Measurements from ENCODE around the gene TMEM35B. TPM values are rescaled to one million over a fixed set of nuclear protein-coding genes. Genes with fewer than 3 reads are reported as not detected.
A peak's percentile ranks its signal among the peaks of the same experiment; 100 is the strongest.

TMEM35B gene
- total RNA-seq = 10 to 100 TPM; 25.2 to 30.6 TPM

DNA sequence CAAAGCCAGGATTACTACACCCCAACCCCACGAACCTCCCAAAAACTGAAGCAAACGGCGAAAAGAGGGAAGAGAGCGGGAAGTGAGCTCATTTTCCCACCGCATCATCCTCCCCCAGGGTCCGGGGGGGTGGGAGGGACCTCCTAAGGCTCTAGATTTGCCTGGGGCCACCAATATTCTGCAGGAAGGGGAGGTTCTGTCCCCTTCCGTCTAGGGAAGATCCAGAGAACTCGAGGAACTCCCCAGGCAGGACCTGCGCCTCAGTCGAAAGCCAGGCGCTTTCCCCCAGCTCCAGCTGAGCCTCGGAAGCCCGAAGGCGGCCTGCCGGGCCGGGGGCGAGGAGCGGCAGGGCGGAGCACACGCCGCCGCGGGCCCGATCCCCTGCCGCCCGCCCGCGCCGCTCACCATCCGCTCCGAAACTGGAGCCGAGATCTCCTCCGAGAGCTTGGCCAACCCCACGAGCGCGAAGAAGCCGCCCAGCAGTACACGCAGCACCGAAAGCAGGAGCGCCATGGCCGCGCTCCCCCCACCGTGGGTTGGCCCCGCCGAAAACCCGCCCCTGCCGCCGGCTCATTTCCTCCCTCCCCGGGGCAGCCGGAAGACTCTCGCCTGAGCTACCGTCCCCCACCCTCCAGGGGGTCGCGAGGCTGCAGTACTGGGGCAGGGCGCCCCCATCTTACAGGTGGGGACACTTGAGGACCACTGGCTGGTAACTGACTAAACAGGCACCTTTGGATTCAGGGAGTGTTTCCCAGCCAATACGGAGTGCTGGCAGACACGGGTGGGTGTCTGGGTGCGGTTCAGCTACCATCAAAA lies at the start of gene TMEM35B:
TMEM35B (minus strand) TSS at position 555 of the 816 bp plus-strand sequence; CDS start at position 513, 42 bp downstream.
- Histone ChIP-seq H3K36me3 (no peaks in the 10 kb centered on the region), H3K4me1 (peaks cover 0 to 32% of the 10 kb centered on the region in 2 donors), H3K27ac (peak within 1 kb of the TSS; percentile 94 to 95), H3K9me3 (no peaks in the 10 kb centered on the region), H3K4me3 (peak within 1 kb of the TSS; percentile 82 to 96), H3K27me3 (no peaks in the 10 kb centered on the region)
- DNase-seq (ENCODE audit: low spot score) = peak; percentile 65
- TF ChIP-seq CTCF (IDR thresholded peaks at IDR 0.05) = no peak

GRCh38 chr1:35033346-35033745 lies 48.2 kb upstream of the TMEM35B start:
- no peak for DNase-seq (ENCODE audit: low spot score)

DNA sequence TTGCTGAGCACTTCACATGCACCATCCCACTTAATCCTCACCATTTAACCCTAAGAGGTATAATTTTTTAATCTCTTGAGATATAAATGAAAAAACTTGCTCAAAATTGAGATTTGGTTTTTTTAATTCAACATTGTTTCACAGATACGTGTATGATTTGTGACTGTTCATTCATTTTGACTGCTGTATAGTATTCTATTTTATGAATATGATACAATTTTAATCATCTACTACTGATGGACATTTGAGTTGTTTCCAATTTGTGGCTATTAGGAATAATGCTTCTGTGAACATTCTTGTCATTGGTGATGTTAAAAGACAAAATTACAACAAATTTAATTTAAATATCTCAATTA lies 47.2 kb upstream of the TMEM35B start:
- Histone ChIP-seq H3K27me3 (no peaks in the 10 kb centered on the region), H3K4me3 (peak overlapping the region; percentile 67 to 71), H3K9me3 (peaks cover 0 to 10% of the 10 kb centered on the region in 2 donors), H3K4me1 (peaks cover 0 to 15% of the 10 kb centered on the region in 2 donors), H3K27ac (peak overlapping the region in 1 of 2 donors; percentile 94), H3K36me3 (peaks cover under 1% of the 10 kb centered on the region)
- no peak for DNase-seq (ENCODE audit: low spot score)
- no peak for TF ChIP-seq CTCF (IDR thresholded peaks at IDR 0.05)

More at GRCh38 chr1:35033346-35033745, 48.2 kb upstream of the TMEM35B start:
- Histone ChIP-seq H3K27ac (no peak overlapping the region), H3K9me3 (peaks cover 0 to 10% of the 10 kb centered on the region in 2 donors), H3K27me3 (no peaks in the 10 kb centered on the region), H3K36me3 (no peaks in the 10 kb centered on the region), H3K4me3 (no peak overlapping the region), H3K4me1 (peaks cover 0 to 15% of the 10 kb centered on the region in 2 donors)
- no peak for TF ChIP-seq CTCF (IDR thresholded peaks at IDR 0.05)

GRCh38 chr1:35030756-35031446 lies 45.8 kb upstream of the TMEM35B start:
- Histone ChIP-seq H3K27me3 (no peaks in the 10 kb centered on the region), H3K4me3 (peak overlapping the region; percentile 67 to 71), H3K36me3 (peaks cover 15% of the 10 kb centered on the region), H3K9me3 (peaks cover 0 to 10% of the 10 kb centered on the region in 2 donors), H3K27ac (peak overlapping the region; percentile 93 to 94), H3K4me1 (peaks cover 0 to 15% of the 10 kb centered on the region in 2 donors)
- no peak for TF ChIP-seq CTCF (IDR thresholded peaks at IDR 0.05)
- no peak for DNase-seq (ENCODE audit: low spot score)

DNA sequence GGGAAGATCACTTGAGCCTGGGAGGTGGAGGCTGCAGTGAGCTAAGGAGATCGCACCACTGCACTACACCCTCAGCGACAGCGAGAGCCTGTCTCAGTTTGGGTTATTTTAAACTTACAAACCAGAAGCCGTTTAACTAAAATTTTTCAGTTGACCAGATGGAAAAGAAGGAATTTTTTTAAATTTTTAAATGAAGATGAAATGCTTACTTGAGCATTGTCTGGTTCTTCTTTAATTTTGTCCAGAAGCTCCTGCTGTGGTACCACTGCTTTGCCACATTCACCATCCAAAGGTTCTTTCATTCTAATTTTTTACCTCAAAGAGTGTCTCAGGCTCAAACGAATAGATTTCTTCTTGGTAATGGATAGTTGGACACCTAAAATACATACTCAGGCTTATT lies 45.2 kb upstream of the TMEM35B start:
- peaks cover 20% of the 10 kb centered on the region for H3K36me3 ChIP-seq
- no peak for DNase-seq (ENCODE audit: low spot score)
- peaks cover 0 to 10% of the 10 kb centered on the region in 2 donors for H3K9me3 ChIP-seq
- H3K4me1 ChIP-seq = peaks cover 0 to 15% of the 10 kb centered on the region in 2 donors
- no peak for TF ChIP-seq CTCF (IDR thresholded peaks at IDR 0.05)
- no peaks in the 10 kb centered on the region for H3K27me3 ChIP-seq
- H3K4me3 ChIP-seq = peak overlapping the region; percentile 67 to 71
- peak overlapping the region; percentile 93 to 94 for H3K27ac ChIP-seq
